ENCODE data around the gene PPT1. TPM values are rescaled to one million over a fixed set of nuclear protein-coding genes. Genes with fewer than 3 reads are reported as not detected.

PPT1 gene
- total and polyA plus RNA-seq, 3 donors from 2014 or later = 67.0 to 112 (median 82.9) TPM

- peaks cover 39% of the 10 kb centered on the region for H3K4me1 ChIP-seq
- no peak for TF ChIP-seq CTCF (IDR thresholded peaks at IDR 0.05)
- no peak for TF ChIP-seq POLR2A (IDR thresholded peaks at IDR 0.05)
- intact Hi-C loops (cut with DNase I; ENCODE audit: low total_unique reads) = no loop called here
- H3K27me3 ChIP-seq = no peaks in the 10 kb centered on the region
- H3K9me3 ChIP-seq = no peaks in the 10 kb centered on the region
- no peak overlapping the region for H3K4me3 ChIP-seq
- H3K36me3 ChIP-seq (ENCODE audit: low read depth, missing control alignments) = no peaks in the 10 kb centered on the region
- DNase-seq = no peak
- WGBS, 2 donors = 56 to 62% methylated on average over 2 of the region's 2 CpGs
- H3K27ac ChIP-seq = peak overlapping the region in 1 of 2 donors; percentile 12
These were observed 62.2 kb downstream of the PPT1 start for GRCh38 chr1:40034869-40035268.

- Histone ChIP-seq H3K36me3 (ENCODE audit: low read depth, missing control alignments) (no peaks in the 10 kb centered on the region), H3K27me3 (no peaks in the 10 kb centered on the region), H3K4me3 (no peak overlapping the region), H3K4me1 (peaks cover 25% of the 10 kb centered on the region), H3K9me3 (no peaks in the 10 kb centered on the region), H3K27ac (no peak overlapping the region)
- intact Hi-C loops (cut with DNase I; ENCODE audit: low total_unique reads) = no loop called here
- WGBS, 2 donors = 55 to 57% methylated on average over 4 of the region's 4 CpGs
- DNase-seq = peak; percentile 67
- TF ChIP-seq CTCF (IDR thresholded peaks at IDR 0.05) (peak; percentile 35 to 69 (median 61)), POLR2A (IDR thresholded peaks at IDR 0.05) (no peak)
These were observed 64.7 kb downstream of the PPT1 start for GRCh38 chr1:40032240-40032891.

GRCh38 chr1:40030528-40031135 is 66.4 kb downstream of the PPT1 start:
- no peaks in the 10 kb centered on the region for H3K9me3 ChIP-seq
- no peak for DNase-seq
- H3K27ac ChIP-seq = no peak overlapping the region
- 51 to 58% methylated on average over 3 of the region's 3 CpGs for WGBS, 2 donors
- no peaks in the 10 kb centered on the region for H3K36me3 ChIP-seq (ENCODE audit: low read depth, missing control alignments)
- peaks cover 9% of the 10 kb centered on the region for H3K4me1 ChIP-seq
- no peaks in the 10 kb centered on the region for H3K27me3 ChIP-seq
- intact Hi-C loops (cut with DNase I; ENCODE audit: low total_unique reads) = no loop called here
- TF ChIP-seq POLR2A (IDR thresholded peaks at IDR 0.05) = no peak
- TF ChIP-seq CTCF (IDR thresholded peaks at IDR 0.05) = no peak
- no peak overlapping the region for H3K4me3 ChIP-seq

- intact Hi-C loops (cut with DNase I; ENCODE audit: low total_unique reads) = no loop called here
- Histone ChIP-seq H3K9me3 (no peaks in the 10 kb centered on the region), H3K4me3 (no peak overlapping the region), H3K4me1 (peaks cover 4% of the 10 kb centered on the region), H3K36me3 (ENCODE audit: low read depth, missing control alignments) (no peaks in the 10 kb centered on the region), H3K27ac (no peak overlapping the region), H3K27me3 (no peaks in the 10 kb centered on the region)
- TF ChIP-seq CTCF (IDR thresholded peaks at IDR 0.05) (no peak), POLR2A (IDR thresholded peaks at IDR 0.05) (no peak)
- no peak for DNase-seq
- 80 to 89% methylated on average over 3 of the region's 3 CpGs for WGBS, 2 donors
These were observed 67.4 kb downstream of the PPT1 start for GRCh38 chr1:40029608-40030007.

- Histone ChIP-seq H3K36me3 (ENCODE audit: low read depth, missing control alignments) (no peaks in the 10 kb centered on the region), H3K27me3 (no peaks in the 10 kb centered on the region), H3K4me3 (no peak overlapping the region), H3K9me3 (no peaks in the 10 kb centered on the region), H3K27ac (no peak overlapping the region), H3K4me1 (peaks cover 4% of the 10 kb centered on the region)
- intact Hi-C loops (cut with DNase I; ENCODE audit: low total_unique reads) = no loop called here
- TF ChIP-seq POLR2A (IDR thresholded peaks at IDR 0.05) = no peak
- TF ChIP-seq CTCF (IDR thresholded peaks at IDR 0.05) = no peak
- DNase-seq = no peak
These were observed 69.4 kb downstream of the PPT1 start for GRCh38 chr1:40027647-40028046.

All from testis (tissue), 3 donors.